Posterior cingulate gyrus (tissue), 11 donors: ENCODE data around the gene TMEM229B.

ENCODE experiments used
- DNase-seq, 10 donors: peaks; one replicate each; pipeline versions ENCODE4 v3.0.0 to v3.0.0-alpha.2; 2020 to 2021; ENCODE audit warnings: mixed read lengths in 3 of 10
- intact Hi-C: fragments of 100-400 bp; cut with DNase I; formaldehyde crosslinking; loops from one replicate; pipeline ENCODE4 v1.15.1; 2023

TMEM229B gene

DNA sequence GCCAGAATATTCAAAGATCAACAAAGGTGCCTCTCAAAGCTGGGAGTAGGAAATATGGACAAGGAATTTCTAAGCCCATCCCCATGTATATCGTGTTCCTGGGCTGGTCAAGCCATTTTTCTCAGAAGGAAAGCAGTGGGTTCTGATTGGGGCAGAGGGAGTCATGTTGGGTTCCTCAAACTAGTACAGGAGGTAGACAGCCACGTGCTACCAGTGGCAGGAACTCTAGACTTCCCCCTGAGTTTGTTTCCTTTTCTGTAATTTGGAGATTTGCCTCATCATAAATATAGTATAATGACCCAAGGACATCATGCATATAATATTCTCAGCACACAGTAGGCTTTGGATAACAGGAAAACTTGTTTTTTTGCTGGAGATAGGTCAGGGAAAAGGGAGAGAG is 28.2 kb upstream of the TMEM229B start:
- intact Hi-C loops, result loop anchor here (5.0 kb wide), 1 partner anchor 151 kb away; no protein-coding TSS in a partner anchor

DNA sequence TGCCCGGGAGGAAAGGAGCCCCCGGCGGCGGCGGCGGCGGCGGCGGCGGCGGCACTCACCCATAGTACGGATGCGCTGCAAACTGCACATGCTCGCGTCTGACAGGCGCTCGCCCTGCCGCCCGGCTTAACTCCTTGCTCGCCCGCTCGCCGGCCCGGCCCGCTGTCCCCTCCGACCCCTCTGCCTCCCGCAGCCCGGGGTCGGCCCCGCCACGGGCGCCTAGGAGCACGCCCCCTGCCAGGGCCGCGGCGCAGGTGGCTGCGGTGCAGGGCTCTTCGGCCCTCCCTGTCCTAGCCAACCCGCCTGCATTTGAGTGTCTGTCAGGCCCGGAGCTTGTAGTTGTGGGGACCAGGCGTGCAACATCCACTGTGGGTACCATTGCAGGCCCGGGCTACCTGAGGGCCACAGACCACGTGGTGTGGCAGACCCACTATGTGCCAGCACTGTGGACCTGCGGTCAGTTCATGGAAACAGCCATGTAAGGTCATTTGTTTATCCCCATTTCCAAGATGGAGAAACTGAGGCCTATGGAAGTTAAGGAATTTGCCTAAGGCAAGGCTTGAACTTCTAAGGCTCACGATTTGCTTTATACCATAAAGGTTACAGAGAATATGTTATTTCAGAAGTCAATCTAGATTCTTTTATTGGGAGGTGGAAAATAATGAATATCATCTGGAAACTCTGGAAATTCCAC is 27.0 kb upstream of the TMEM229B start:
- peak in 8 of 10 donors; percentile 19 to 92 (median 52) for DNase-seq
- intact Hi-C loops, result loop anchor here (5.0 kb wide), 1 partner anchor 152 kb away; no protein-coding TSS in a partner anchor

More for the DNA sequence above, 28.2 kb upstream of the TMEM229B start:
- no peak for DNase-seq

DNA sequence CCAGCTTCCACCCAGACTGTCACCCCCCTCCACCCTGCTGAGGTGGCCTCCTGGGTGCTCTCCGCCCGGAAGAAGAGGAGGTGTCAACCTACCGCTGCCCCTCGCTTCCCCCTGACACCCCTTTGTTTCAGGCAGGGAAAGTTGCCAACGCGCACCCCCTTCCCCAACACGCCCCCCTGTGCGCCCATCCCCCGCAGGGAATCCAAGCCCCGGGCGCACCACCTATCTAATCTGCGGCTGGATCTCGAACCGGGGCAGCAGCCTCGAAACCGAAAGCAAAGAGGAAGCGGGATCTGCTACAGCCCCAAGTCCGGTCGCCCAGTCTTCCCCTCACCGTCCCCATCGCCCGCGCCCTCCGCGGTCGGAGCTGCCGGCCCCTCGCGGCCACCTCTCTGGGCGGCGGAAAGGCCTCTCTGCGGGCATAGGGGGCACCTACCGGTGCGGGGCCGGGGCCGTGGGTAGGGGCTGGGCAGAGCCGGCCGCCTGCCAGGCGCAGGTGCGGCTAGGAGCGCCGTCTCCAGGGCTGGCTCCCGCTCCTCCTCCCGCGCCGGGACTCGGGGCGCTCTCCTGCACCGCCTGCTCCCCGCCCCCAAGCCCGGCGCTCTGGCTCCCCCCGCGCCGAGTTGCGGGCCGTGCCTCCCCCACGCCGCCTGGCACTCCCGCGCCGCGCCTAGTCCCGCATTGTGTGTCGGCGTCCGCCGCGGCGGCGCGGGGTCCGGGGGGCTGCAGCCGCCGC is 26.3 kb upstream of the TMEM229B start:
- peak in 9 of 10 donors; percentile 34 to 93 (median 47) for DNase-seq
- intact Hi-C loops, result loop anchor here (5.0 kb wide), 2 partner anchors 78 to 152 kb away; no protein-coding TSS in a partner anchor

DNA sequence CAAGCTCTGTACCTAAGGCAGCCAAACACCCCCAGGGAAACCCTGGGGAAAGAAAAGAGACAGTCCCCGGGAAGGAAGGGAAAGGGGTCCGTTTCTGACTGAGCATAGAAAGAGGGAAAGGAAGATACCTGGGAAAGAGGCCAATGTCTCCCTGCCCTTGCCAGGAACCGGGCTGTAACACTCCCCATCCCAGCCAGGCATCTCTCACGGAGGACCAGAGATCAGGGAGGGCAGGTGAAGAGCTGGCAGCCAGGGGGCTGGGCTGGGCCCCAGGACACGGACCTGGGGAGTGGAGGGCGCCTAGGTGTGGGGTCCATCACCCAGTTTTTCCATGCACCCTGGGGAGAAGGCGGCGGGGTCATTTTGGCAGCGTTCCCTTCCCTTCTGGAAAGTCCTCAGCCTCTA is 25.7 kb upstream of the TMEM229B start:
- intact Hi-C loops, result loop anchor here (5.0 kb wide), 1 partner anchor 77 kb away; no protein-coding TSS in a partner anchor
- DNase-seq, result peak in 2 of 10 donors; percentile 20 to 71

DNA sequence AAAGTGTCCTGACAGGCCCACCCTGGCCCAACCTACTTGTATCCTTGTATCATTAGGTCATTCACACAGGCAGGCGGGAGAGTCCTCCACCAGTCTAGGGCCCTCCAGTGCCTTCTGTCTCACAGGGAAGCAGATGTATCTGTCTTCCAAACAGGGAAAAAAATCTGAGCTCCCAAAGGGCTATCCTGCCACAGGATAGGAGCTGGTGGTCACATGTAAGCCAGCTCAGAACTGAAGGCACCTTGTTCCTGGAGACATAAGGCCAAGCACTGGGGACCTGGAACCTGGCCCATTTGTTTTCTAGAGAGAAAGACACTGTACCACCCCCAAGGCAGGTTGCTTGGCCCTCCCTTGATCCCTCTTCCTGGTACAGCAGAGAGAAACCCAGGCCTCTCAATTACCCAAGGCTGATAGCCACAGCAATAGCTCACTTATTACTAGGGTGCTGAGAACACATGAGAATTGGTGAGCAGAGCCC is 25.1 kb upstream of the TMEM229B start:
- peak in 2 of 10 donors; percentile 52 to 72 for DNase-seq
- intact Hi-C loops, result loop anchor here (5.0 kb wide), 1 partner anchor 76 kb away; no protein-coding TSS in a partner anchor

DNA sequence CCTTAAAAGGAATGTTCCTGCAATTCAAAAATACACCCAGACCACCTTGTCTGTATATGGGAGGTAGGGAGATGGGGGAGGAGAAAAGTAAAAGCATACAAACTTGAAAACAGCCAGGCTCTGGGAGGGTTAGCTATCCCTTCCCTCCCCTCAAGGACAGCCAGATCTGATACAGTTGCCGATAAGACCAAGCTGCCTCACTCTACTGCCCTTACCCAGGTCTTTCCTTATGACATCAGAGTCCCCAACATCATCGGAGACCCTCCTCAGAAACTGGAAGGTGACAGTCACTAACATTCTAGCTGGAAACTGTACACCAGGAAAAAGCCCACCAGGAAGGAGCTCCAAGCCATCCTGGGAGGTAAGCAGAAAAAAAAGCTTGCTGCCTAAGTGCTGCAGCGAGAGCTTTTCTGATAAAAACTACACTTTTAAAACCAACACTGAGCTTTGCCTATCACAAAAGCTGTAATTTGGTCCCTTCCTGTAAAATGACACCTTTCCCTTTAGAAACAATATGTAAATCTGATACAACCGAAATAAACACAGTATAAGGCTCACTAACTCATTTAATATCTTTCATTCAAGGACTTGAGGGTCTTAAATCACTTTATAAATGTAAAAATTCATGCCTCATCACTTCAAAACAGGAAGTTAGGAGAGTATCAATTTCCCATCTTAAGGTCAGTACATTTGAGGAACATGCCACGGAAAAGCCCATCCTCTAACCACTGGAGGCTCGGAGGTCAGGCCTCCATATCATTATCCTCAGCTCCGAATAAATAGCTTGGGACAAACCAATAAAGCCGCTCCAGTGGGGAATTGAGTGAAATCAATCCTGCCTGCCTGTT is 24.2 kb upstream of the TMEM229B start:
- DNase-seq, result peak in 1 of 10 donors; percentile 9
- intact Hi-C loops, result loop anchor here (5.0 kb wide), 1 partner anchor 75 kb away; no protein-coding TSS in a partner anchor

DNA sequence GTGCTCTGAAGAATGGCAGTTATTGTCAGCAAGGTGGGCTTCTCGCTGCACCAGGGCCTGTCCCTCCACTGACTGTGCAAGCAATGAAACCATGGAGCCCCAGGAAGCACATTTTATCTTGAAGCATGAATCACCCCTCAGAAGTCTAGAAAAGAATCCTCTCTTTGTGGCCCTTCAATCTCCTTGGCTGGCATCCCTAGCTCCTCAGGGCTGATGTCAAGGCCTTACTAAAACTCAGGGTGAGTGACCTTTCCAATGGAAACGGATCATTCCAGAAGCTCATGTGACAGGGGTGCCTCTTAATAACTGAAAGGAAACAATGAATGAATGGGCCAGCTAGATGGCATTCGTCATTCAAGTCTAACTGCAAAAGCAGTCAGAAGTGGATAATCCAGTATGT is 22.3 kb upstream of the TMEM229B start:
- intact Hi-C loops, result loop anchor here (5.0 kb wide), 1 partner anchor 74 kb away; no protein-coding TSS in a partner anchor
- peak in 2 of 10 donors; percentile 3 to 19 for DNase-seq

DNA sequence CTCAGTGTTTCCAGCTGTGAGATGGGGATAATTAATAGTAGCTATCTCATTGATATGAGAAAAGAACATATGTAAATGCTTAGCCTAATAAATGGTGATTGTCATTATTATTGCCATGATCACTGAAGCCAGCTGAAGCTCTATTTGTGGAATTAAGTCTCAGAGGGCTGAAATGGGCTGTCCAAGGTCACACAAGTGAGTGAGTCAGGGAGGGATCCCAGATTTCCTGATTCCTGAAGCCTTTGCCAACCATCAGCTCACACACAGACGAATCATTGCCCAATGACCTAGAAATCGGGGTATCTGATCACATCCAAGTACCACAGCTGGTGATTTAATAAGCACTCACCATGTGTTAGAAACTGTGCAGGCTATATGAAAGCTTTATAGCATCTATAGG is 21.6 kb upstream of the TMEM229B start:
- intact Hi-C loops, result loop anchor here (5.0 kb wide), 1 partner anchor 73 kb away; no protein-coding TSS in a partner anchor
- peak in 1 of 10 donors; percentile 5 for DNase-seq

DNA sequence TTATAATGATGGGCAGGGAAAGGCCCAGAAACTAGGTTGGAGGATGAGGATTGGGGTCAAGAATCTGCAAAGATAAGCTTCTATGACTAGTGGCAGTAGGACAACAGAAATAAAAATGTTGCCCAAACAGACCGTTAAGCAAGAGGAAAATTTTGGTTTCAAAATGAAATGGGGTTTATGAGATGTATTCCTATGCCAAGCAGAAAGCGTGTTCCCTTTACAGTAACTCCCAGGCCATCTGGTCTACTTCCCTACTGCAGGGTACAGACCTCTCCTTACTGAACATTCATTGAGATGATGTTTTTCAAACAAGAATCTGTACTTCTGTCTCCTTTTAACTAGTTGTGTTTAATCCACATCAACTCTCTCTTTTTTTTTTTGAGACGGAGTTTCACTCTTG is 20.4 kb upstream of the TMEM229B start:
- intact Hi-C loops, result no loop called here
- no peak for DNase-seq

DNA sequence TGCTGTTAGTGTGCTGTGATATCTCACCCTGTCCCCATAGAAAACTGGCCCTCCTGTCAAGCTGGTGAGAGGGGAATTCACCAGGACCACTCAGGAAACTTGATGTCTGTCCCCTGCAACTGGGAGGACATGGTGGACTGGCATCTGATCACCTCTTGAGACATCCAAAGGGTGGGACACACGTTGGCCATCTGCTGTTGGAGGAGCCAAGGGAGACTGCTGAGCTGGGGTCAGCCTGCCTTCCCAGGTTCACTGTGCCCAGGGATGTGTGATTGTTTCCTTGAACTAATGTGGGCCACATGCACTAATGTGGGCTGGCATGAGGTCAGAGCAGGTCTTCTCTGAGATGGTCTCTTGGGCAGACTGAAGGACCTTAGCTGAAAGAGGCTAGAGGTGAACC is 16.7 kb upstream of the TMEM229B start:
- peak in 2 of 10 donors; percentile 17 to 43 for DNase-seq
- intact Hi-C loops, result no loop called here

DNA sequence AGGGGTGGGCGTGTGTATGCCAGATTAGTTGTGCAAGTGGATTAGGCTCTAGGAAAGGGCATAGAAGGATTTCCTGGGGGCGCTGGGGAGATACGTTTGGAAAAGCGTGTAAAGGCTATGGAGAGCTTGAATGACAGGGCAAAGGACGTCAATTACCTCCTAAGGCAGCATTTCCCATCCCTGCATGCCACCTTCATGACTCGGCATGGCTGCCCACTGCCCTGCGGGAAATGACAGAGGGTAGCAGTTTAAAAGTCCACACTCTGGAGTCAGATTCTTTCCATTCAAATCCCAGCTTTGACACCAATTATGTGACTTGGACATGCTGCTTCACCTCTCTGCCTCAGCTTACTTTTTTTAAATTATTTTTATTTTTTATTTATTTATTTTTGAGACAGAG is 14.8 kb upstream of the TMEM229B start:
- DNase-seq, result peak in 2 of 10 donors; percentile 1 to 45
- intact Hi-C loops, result no loop called here

DNA sequence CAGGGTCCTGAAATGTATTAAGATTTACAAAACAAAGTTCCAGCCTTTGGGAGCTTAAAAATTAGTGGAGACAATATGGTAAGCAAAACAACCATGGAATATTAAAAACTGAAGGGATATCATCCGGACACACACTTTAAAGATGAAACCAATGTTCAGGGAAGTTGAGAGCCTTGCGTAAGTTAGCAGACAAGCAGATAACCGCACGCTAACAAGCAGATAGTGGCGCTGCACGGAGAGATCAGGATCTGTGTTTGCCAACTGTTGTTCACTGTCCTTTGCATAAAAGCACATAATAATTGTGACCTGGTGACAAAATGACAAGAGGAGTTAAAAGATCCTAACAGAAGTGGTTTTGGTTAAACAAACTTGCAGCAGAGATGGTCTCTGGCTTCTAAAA is 14.3 kb upstream of the TMEM229B start:
- DNase-seq, result peak in 2 of 10 donors; percentile 6 to 43
- intact Hi-C loops, result no loop called here

DNA sequence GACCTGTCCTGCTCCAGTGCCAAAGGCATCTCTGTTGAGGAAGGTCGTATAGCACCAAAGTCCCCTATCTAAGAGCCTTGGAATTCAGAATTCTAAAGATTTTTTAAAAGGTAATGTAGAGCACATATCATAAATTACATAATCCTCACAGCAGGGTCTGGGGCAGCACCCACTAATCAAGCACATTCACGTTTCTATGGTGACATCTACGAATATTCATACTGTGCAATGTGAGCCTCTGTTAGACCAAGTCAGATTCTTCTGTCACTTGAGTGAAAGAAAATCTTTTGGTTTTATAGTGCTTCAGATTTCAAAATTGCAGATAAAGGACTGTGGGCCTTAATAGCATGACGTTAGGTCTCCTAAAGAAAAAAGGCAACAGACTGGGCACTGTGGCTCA is 13.1 kb upstream of the TMEM229B start:
- peak in 1 of 10 donors; percentile 3 for DNase-seq
- intact Hi-C loops, result no loop called here

DNA sequence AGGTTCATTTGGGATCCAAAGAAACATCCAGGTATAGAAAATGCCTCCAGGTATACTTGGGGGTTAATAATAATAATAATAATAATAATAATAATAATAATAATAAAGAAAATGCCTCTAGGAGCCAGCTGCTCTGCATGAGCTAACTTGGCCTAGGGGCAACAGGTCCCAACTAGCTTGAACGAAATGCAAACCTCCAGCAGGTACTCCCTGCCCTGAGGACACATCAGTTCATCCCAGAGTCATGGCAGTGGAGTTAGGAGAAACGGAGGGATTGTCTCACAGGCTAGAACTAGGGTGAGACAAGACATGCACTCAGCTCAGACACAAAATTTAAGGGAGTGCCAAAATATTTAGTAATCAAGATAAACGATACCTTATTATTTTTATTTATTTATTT is 12.5 kb upstream of the TMEM229B start:
- intact Hi-C loops, result no loop called here
- peak in 1 of 10 donors; percentile 2 for DNase-seq

DNA sequence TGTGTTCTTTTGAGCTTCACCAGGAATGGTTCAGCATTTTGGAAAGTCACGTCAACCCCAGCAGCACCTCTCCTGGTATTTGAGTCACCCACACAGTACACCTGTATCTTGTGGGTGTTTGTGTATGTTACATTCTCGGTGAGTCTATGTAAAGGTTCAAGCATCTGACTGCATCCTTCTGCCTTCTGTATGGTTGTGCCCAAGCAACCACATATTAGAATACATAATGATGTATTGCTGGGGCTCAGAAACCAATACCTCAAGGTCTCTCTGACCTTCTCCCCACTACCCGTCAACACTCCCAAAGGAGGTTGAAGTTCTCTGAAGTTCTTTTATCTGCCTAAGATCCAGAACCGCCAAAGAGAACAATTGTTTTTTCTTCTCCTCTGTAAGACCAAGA is 9.2 kb upstream of the TMEM229B start:
- peak in 2 of 10 donors; percentile 1 to 5 for DNase-seq
- intact Hi-C loops, result no loop called here

DNA sequence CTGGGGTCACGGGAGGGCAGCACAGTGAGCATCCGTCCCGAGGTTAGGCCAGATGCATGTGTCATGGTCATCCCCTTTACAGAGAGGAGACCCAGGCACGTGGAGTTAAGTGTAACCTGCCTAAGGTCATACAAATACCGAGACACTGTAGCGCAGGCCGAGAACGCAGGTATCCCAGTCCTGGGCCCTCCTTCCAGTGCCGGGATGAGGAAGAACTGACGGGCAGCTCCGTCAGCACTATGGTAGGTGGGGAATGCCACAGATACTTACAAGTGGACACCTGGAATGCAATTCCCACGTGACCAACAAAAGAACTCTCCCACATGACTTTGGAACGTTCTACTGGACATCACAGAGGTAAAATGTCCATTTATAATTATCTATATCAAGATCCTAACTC is 8.7 kb upstream of the TMEM229B start:
- intact Hi-C loops, result no loop called here
- peak in 2 of 10 donors; percentile 29 to 50 for DNase-seq

DNA sequence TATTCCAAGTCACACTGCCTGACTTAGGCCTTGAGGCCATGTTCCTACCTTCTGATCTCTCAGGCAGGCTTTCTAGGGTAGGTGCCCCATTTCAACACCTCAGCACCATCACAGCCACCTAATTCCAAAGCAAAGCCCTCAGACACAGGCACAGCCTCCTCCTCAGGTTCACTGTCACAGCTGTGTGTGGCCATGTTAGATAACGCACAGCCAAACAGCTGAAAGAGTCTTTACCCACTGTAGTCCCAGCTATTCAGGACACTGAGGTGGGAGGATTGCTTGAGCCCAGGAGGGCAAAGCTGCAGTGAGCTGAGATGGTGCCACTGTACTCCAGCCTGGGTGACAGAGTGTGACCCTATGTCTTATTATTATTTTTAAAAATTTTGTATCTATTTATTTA is 7.3 kb upstream of the TMEM229B start:
- intact Hi-C loops, result no loop called here
- peak in 2 of 10 donors; percentile 5 to 16 for DNase-seq

DNA sequence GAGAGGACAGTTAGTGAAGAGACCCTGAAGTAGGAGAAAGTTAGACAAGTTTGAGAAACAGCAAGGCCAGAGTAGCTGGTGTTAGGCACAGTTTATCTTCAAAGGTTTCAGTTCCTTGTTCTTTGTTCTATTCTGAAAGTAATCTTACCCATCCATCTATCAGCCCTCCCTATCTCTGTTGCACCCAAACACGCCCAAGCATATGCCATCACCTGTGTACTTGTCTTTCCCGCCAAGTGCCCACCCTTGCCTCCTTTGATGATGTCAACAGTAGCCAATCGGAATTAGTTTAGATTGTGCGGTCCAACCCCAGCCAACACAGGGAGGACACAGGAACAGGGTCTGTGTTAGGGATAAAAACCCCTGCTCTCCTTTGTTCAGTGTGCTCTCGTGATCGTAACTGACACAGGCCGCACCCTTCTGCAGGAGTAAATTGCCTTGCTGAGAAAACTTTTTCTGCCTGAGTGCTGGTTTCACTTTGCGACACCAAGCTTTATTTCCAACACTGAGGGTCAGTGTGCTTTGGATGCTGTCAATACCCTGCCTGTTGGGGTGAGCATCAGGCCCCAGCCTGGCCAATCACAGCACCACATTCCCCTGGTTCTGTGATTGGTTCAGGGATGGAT is 4.7 kb upstream of the TMEM229B start:
- intact Hi-C loops, result no loop called here

DNA sequence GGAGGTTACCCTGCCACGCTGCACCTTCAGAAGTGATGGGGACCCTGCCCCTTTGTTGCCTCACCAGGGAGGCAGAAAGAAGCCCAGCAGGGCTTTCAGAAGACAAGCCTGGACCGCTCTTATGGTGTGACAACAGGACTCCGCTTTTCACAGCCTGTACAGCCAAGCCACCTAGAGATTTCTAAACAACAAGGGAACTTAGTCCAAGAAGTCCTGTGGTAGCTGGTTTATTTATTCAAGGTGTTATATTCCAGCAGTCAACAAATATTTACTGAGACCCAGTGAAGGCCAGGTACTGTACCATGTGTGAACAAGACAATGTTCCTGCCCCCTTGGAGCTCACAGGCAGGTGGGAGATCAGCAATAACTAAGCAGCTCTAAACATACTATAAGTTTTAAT is 4.0 kb upstream of the TMEM229B start:
- peak in 1 of 10 donors; percentile 3 for DNase-seq
- intact Hi-C loops, result no loop called here

More for the DNA sequence above, 4.7 kb upstream of the TMEM229B start:
- peak in 2 of 10 donors; percentile 8 to 25 for DNase-seq
